NK-92 treated with Interleukin-12 subunit alpha and Interleukin-12 subunit beta, amount 100 ng/mL, for 24 hours (cell line): ENCODE measurements around the gene TMSB15A.
"Not testable (repeated sequence)": the region's sequence is repeated elsewhere in the genome, so short reads cannot be mapped to it uniquely, and the experiment has no call there.

ENCODE experiments used
- DNase-seq: peaks from one replicate; lab custom pipeline; 2025; lab: John Stamatoyannopoulos, UW

TMSB15A gene

DNA sequence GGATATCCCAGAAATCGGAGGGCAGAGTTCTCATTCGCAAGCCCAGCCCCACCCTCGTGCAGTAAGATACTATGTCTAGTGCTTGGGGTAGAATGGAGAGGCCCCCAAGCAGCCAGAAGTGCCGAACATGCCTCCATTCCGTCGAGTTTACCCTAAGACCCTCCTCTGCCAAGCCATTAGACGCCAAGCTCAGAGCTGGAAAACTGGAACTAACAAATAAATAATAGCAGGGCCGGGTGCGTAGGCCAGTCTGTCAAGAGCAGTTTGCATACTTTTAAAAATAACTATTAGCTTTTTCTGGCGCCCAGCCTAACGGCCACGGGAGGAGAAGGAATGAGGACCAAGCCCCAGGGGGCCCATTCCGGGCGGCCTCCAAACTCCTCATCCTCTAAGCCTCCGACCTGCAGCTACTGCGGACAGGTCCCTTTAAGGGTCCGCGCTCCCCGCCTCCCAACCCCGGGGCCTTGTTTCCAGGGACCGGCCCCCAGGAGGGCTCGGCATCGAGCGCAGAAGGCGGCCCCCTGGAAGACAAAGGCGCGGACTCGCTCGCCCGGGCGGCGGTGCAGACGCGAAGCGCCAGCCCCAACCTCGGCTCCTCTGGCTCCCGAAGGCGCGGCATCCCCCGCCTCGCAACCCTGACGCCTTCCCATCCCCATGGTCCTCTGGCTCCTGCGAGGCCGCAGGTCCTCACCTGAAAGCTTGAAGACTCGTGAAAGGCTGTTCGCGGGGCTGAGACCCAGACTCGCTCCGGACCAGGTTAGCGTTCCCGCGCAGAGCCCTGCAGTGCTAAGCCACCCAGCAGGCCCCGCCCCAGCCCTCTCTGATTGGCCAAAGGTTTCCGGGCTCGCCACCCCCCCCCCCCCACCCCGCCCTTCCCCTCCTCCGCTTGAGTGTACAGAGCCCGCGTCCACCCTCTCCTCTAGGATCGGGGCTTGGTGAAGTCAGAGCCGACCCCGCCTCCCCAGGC, at the start of gene TMSB15A:
Gene TMSB15A (minus strand): TSS at position 765 of the 967 bp plus-strand sequence.
- no peak for DNase-seq

DNA sequence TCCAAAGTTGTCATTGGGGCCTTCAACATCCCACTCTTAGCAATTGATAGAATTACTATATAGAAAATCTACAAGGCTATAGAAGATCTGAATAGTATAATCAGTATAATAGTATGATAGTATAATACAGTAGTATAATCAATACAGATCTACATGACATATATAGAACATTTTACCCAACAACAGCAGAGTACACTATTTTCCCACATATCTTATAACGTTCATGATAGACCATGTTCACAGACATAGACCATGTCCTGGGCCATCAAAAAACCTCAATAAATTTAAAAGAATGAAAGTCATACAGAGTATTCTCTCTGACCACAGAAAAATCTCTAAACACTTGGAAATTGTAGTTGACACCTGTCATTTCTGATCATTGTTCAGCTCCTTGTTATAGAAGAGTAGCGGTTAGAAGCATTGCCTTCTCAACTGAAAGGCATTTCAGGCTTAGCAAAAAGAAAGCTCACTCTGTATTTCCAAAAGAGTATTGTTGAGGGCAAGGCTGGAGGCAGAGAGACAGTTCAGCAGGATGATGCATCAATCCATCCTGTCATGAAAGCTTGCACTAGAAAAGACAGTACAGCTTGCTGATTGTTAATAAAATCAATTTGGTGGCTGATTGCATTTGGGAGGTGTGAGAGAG, 44.0 kb upstream of the TMSB15A start:
- DNase-seq, result no peak

DNA sequence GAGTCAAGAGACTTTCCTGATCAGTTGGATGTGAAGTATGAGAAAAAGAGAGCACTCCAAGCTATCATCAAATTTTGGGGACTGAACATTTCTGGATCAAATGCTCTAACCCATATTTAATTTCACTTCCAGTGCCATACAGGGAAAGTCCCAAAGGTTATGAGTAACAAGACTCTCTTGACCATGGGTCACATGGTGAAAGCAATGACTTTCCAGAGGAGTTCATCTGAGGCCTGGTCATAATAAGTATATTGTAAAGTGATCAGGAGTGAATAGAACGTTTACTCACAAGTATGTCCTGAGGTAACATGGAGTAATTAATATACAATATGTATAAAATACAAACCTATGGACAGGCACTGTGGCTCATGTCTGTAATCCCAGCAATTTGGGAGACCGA, 42.1 kb upstream of the TMSB15A start:
- DNase-seq, result no peak

DNA sequence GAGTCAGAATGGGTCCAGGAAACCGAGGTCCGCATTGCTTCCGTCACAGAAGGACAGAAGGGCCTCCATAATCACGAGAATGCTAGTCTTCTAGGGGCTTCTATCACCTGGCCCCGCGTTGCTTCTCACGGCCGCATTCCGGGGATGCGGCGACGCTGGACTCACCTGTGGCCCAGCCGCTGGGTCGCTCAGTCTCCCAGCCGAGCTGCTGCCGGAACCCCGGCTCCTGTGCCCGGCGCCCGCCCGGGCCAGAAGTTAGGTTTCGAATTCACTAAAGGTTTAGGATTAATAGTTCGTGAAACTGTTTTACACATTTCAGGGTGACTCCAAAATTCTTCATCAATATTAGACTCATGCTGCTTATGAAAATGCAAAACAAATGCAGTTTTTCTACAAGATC, 31.7 kb upstream of the TMSB15A start:
- no peak for DNase-seq

DNA sequence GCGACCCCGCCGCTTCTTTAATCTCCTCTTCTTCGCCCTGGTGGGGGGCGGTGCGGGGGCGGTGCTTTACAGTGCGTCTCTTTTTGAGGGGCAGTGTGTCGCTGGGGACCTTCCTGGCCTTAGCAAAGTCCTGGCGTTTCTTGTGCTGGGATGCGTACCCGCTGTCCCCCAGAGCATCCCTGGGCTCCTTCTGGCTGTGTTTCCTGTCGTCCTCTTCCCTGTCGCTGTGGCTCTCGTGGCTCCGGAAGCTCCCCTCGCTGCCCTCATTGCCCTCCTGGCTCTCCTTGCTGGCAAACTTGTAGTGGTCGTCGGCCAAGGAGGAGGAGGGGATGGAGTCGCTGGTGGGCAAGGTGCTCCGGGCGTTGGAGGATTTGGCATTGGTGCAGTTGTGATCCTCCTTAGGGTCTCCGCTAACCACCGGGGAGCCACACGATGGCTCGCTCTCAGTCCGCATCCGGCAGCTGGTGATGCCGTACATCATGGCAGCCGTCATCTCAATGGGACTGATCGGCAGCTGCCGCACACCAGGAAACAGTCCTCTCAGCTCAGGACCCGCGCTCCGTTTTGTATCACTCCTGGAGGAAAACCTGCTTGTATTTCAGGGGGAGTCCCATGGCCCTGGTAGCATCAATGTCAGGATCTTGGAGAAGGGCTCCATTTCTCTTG, 30.4 kb upstream of the TMSB15A start:
- DNase-seq, result no peak

DNA sequence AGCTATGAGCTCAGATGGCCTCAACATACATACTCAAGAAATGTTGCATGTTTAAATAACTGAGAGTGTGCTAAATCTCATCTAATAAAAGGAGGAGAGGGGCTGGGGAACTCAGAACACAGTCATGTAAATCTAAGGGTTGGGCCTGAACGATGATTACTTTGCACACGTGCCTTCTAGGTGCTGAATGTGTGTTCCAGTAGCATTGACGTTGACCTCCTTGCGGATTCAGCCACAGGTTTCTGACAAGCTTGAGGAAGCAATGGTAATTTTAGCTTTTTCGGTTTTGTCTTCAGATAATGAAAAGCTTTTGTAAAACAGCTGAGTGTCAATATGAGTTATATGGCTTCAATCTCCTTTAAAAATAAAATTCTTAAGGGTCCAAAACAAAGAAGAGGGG, 29.6 kb upstream of the TMSB15A start:
- not testable (repeated sequence) for DNase-seq

DNA sequence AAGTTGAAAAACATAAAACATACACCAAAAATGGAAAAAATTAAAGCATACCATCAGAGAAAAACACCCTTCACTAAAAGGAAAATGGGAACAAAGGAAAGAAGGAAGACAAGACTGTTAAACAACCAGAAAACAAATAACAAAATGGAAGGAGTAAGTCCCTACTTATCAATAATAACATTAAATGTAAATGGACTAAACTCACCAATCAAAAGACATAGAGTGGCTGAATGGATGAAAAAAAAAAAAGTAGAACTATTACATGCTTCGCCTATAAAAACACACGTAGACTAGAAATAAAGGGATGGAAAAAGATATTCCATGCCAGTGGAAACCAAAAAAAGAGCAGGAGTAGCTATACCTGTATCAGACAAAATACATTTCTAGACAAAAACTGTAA, 19.4 kb upstream of the TMSB15A start:
- DNase-seq, result no peak

DNA sequence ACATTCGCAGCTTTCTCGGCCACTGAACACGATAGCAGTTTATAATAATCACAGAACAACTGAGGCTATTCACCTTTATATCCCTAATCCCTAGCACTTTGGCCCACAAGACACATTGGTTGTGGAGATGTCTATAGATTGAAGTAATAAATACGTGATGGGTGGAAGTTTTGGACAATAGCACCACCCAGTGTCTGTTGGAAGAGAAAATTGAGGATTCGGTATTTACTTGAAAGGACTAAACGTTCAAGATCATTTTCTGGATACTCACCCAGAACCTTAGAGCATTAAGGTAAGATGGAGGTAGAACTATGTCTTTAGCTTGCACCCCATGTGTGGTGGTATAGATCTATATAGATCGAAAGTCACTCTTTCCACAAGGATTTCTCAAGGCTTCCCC, 787 bp upstream of the TMSB15A start:
- DNase-seq, result no peak

DNA sequence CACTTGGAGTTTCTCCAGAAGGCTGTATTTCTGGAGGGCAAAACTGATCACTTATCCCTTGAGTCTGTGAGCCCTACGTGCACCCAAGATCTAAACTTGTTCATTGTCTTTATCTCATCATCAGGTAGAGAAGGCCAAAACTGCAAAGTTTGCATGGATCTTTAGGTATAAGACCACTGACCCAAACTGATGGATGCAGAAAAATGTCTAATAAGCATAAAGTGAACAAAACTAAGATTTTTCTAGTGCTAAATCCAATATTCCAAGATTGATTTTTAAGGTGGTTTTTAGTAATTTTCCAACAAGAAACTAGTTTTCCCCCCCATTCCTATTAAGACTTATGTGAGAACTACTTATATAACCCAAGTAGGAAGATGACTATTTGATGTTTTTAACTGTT, 2.0 kb downstream of the TMSB15A start:
- no peak for DNase-seq

DNA sequence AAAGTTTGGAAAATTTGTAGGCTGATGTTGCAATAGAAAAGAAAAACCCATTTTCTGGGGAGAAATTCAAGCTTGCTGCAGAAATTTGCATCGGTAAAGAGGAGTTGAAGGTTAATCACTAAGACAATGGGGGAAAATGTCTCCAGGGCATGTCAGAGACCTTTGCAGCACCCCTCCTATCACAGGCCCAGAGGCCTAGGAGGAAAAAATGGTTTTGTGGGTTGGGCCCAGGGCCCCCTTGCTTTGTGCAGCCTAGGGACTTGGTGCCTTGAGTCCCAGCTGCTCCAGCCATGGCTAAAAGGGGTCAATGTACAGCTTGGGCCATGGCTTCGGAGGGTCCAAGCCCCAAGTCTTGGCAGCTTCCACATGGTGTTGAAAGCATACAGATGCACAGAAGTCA, 17.8 kb downstream of the TMSB15A start:
- no peak for DNase-seq

DNA sequence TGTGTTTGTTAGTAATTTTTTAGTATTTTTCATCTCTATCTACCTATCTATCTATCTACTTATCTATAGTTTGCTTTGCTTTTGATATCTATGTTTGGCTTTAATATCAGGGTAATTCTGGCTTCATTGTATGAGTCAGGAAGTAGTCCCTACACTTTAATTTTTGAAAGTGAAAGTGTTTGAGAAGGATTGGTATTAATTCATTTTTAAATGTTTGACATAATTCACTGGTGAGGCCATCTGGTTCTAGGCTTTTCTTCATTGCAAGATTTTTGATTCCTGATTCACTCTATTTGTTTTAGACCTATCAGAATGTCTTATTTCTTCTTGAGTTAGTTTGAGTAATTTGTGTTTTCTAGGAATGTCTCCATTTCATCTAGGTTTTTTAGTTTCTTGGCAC, 24.8 kb downstream of the TMSB15A start:
- DNase-seq, result no peak

DNA sequence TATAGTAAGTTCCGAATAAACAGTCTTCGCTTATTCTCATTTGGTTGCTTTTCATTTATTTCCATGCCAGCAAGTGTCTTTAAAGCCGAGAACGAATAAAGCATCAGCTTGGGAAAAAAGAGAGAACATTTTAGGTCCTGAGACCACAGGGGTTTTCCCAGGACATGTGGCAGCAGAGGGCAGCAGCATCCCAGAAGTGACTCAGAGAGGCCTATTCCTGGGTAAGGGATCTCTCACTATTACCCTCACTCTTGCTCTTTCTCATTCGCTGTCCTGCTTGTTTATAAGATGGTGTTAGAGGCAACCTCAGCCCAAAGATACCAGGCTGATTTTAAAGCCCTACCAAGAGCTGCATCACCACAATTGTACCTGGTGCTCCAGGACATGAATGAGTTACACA, 37.8 kb downstream of the TMSB15A start:
- not testable (repeated sequence) for DNase-seq

DNA sequence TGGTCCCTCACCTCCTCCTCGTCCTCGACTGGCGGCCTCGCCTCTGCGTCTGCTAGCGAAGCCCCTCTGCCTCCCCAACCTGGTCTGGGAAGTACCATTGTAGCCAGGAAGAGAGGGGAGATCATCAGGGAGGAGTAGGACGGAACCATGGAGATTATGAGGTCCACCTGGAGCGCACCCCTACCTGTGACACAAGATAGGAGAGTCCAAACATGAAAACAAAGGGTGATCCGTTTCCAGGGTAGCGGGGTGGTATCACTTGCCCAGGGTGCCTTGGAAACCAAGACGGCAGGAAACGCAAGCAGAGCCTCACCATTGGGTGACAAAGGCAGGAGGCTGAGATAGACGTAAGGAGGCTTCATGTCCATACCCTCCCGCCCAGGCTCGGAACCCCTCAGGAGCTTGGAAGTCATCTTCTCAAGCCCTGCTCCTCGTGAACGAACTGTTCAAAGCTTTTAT, 44.7 kb downstream of the TMSB15A start, which contains the start of gene TCP11X2:
Gene TCP11X2 (minus strand): TSS at position 51 of the 459 bp plus-strand sequence.
- not testable (repeated sequence) for DNase-seq

DNA sequence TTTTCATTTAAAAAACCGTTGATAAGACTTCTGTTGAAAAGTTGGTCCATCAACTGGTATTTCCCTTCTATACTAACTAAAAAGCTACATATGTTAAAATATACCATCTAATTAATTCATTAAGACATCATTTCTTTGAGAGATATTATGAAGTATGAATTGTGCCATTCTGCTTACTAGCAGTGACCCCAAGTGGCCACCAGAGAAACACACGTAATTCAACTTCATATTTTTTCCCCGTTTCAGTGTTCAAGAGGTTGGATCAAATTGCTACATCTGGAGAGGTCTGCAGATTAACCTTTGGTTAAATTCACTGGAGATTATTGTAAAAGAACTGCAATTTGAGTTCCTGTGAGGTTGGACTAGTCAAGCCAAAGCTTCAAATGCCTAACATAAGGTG, 46.3 kb downstream of the TMSB15A start:
- DNase-seq, result not testable (repeated sequence)
